HCT116 (cell line): ENCODE results near the gene IL20. TPM values are rescaled to one million over a fixed set of nuclear protein-coding genes. Genes with fewer than 3 reads are reported as not detected.

Source experiments
- ATAC-seq: fragments of 200-7000 bp; cut with Tn5 transposase; 2 replicates; pipeline ENCODE4 v1.9.1; 2020; ENCODE audit warnings: mild to moderate bottlenecking, moderate library complexity
- BruUV-seq: library from RNA; stranded (reverse); fragments of 400-500 nt; replicated peaks from 2 replicates; lab custom pipeline; 2021; lab: Mats Ljungman, UMichigan
- CTCF ChIA-PET: fragments of 300-600 bp; sonication (Branson Sonifier 250); formaldehyde crosslinking; loops from one replicate; lab custom pipeline; 2021; ENCODE audit warnings: antibody characterized with exemption; lab: Charles Lee
- POLR2A ChIA-PET: fragments of 300-600, 350-600 bp; sonication (Branson Sonifier 250); formaldehyde crosslinking; loops from one replicate; lab custom pipeline; 2021; ENCODE audit warnings: antibody characterized with exemption; lab: Charles Lee
- RAD21 ChIA-PET, 2 experiments: fragments of 300-600 bp; sonication (Branson Sonifier 250); formaldehyde crosslinking; loops; one replicate each; lab custom pipeline; 2023; ENCODE audit warnings: low total read pairs in 2 of 2; ENCODE audit not compliant: uncharacterized antibody in 2 of 2, unreplicated experiment in 2 of 2, low non-redundant PET in 1 of 2; lab: Charles Lee
- DNase-seq: peaks from one replicate; pipeline ENCODE4 v3.0.0-alpha.2; 2010; ENCODE audit warnings: low read depth, low spot score
- H2AFZ ChIP-seq: fragments of 200-600 bp; shearing (Covaris generic), sonication (generic); 2 replicates; pipeline ENCODE4 v1.6.1; 2017; ENCODE audit warnings: low read depth, mixed run types, mixed read lengths, antibody characterized with exemption, low read length; ENCODE audit not compliant: poor library complexity, severe bottlenecking
- H3K27ac ChIP-seq: 2 replicates; pipeline ENCODE4 v1.5.1; 2012; ENCODE audit warnings: low read depth, low read length
- H3K27me3 ChIP-seq: fragments of 200-600 bp; sonication (generic); 2 replicates; pipeline ENCODE4 v1.6.1; 2016; ENCODE audit warnings: mixed run types, low read length, mixed read lengths; ENCODE audit not compliant: insufficient read depth
- H3K36me3 ChIP-seq, 2 experiments: fragments of 200-500 bp in 1 of 2; fragments of 200-600 bp in 1 of 2; sonication (Bioruptor generic) in 1 of 2; sonication (generic) in 1 of 2; 2 replicates each; pipeline versions ENCODE4 v1.5.1 to v1.6.1; 2014 to 2016; ENCODE audit warnings: low read length in 2 of 2, inconsistent platforms in 1 of 2, mixed read lengths in 1 of 2, mixed run types in 1 of 2; ENCODE audit not compliant: insufficient read depth in 2 of 2, control insufficient read depth in 1 of 2
- H3K4me1 ChIP-seq, 2 experiments: fragments of 200-600 bp in 1 of 2; sonication (generic) in 1 of 2; 2 replicates each; pipeline versions ENCODE4 v1.5.1 to v1.6.1; 2012 to 2017; ENCODE audit warnings: low read length in 2 of 2, inconsistent platforms in 1 of 2, mild to moderate bottlenecking in 1 of 2, mixed read lengths in 1 of 2, mixed run types in 1 of 2, moderate library complexity in 1 of 2; ENCODE audit not compliant: insufficient read depth in 2 of 2, control insufficient read depth in 1 of 2
- H3K4me2 ChIP-seq: fragments of 200-600 bp; sonication (generic); 2 replicates; pipeline ENCODE4 v1.6.1; 2017; ENCODE audit warnings: mixed run types, low read length, mixed read lengths
- H3K4me3 ChIP-seq, 2 experiments: fragments of 200-600 bp in 1 of 2; sonication (generic) in 1 of 2; replicated peaks in 1 of 2; 2 replicates each; pipeline ENCODE4 v1.5.1; 2011 to 2016; ENCODE audit warnings: low read length in 2 of 2, control low read depth in 1 of 2, low read depth in 1 of 2, mild to moderate bottlenecking in 1 of 2, mixed read lengths in 1 of 2, mixed run types in 1 of 2
- H3K79me2 ChIP-seq: fragments of 200-600 bp; sonication (generic); 2 replicates; pipeline ENCODE4 v1.6.1; 2017; ENCODE audit warnings: mild to moderate bottlenecking, mixed run types, low read length, moderate library complexity, mixed read lengths; ENCODE audit not compliant: insufficient read depth
- H3K9ac ChIP-seq: fragments of 200-600 bp; sonication (generic); 2 replicates; pipeline ENCODE4 v1.6.1; 2016; ENCODE audit warnings: low read length, mixed read lengths
- H3K9me2 ChIP-seq: fragments of 200-600 bp; sonication (generic), shearing (Covaris generic); 2 replicates; pipeline ENCODE4 v1.6.1; 2017; ENCODE audit warnings: mixed run types, mild to moderate bottlenecking, moderate library complexity; ENCODE audit not compliant: insufficient read depth
- H3K9me3 ChIP-seq, 2 experiments: fragments of 200-500 bp in 1 of 2; fragments of 200-600 bp in 1 of 2; sonication (Bioruptor generic) in 1 of 2; sonication (generic) in 1 of 2; 2 replicates each; pipeline ENCODE4 v1.6.1; 2014 to 2017; ENCODE audit warnings: low read length in 2 of 2, mixed read lengths in 2 of 2, inconsistent platforms in 1 of 2, low read depth in 1 of 2, mild to moderate bottlenecking in 1 of 2, mixed run types in 1 of 2, moderate library complexity in 1 of 2; ENCODE audit not compliant: control insufficient read depth in 1 of 2, insufficient read depth in 1 of 2
- H4K20me1 ChIP-seq: fragments of 200-600 bp; sonication (generic), shearing (Covaris generic); 2 replicates; pipeline ENCODE4 v1.6.1; 2017; ENCODE audit warnings: mixed run types, mild to moderate bottlenecking, moderate library complexity; ENCODE audit not compliant: insufficient read depth
- CBX3 ChIP-seq: IDR thresholded peaks from 2 replicates; pipeline ENCODE4 v1.6.1; 2012; ENCODE audit warnings: low read depth
- CEBPB ChIP-seq: IDR thresholded peaks from 2 replicates; pipeline ENCODE4 v1.6.1; 2012; ENCODE audit warnings: low read depth
- FOSL1 ChIP-seq: IDR thresholded peaks from 2 replicates; pipeline ENCODE4 v1.6.1; 2012; ENCODE audit warnings: low read depth
- JUND ChIP-seq: IDR thresholded peaks from 2 replicates; pipeline ENCODE4 v1.6.1; 2012
- REST ChIP-seq: IDR thresholded peaks from 2 replicates; pipeline ENCODE4 v1.6.1; 2012; ENCODE audit warnings: low read depth
- intact Hi-C: fragments of 100-400 bp; cut with micrococcal nuclease; formaldehyde crosslinking; loops from 2 replicates; pipeline ENCODE4 v1.10.0; 2022
- total RNA-seq: library from RNA; stranded (reverse); gene quantifications from one replicate; pipeline ENCODE4 v1.2.1, GENCODE V29; 2021; ENCODE audit not compliant: unreplicated experiment
- TF ChIP-seq, protein P1 (sequence below), 3 experiments: fragments of 200-600 bp in 1 of 3; sonication (generic) in 1 of 3; IDR thresholded peaks in 2 of 3; conservative IDR thresholded peaks in 1 of 3; 2 replicates each; pipeline ENCODE4 v1.5.1; 2012 to 2017; ENCODE audit warnings: low read depth in 2 of 3, low read length in 2 of 3, antibody characterized with exemption in 1 of 3, borderline replicate concordance in 1 of 3, control low read depth in 1 of 3, mild to moderate bottlenecking in 1 of 3, mixed read lengths in 1 of 3, mixed run types in 1 of 3, moderate library complexity in 1 of 3; ENCODE audit not compliant: insufficient read depth in 1 of 3

Gene IL20
- total RNA-seq, 1 experiment from 2014 or later: not detected

- TF ChIP-seq CBX3: no peak
- no peak for TF ChIP-seq FOSL1
- no peak for TF ChIP-seq CEBPB
- TF ChIP-seq, all 23 proteins: peak for 0
- ATAC-seq: no peak
- H3K9me2 ChIP-seq: no peaks in the 10 kb centered on the region
- intact Hi-C loops: no loop called here
- H3K27me3 ChIP-seq: no peaks in the 10 kb centered on the region
- H3K9ac ChIP-seq: no peak within 1 kb of the TSS
- H3K4me3 ChIP-seq: 0 out of 4 replicates have a peak within 1 kb of the TSS, but pooled peaks of 1 of the 2 experiments have one; percentile 9
- no peaks in the 10 kb centered on the region for H4K20me1 ChIP-seq
- peaks cover 9 to 18% of the 10 kb centered on the region in 2 experiments for H3K4me1 ChIP-seq
- DNase-seq: no peak
- H3K79me2 ChIP-seq: no peaks in the 10 kb centered on the region
- peak within 1 kb of the TSS; percentile 56 for H2AFZ ChIP-seq
- H3K4me2 ChIP-seq: peak within 1 kb of the TSS; percentile 63
- no peaks in the 10 kb centered on the region for H3K36me3 ChIP-seq
- CTCF ChIA-PET: no interaction called here
- H3K9me3 ChIP-seq: no peaks in the 10 kb centered on the region
- POLR2A ChIA-PET: no interaction called here
- no peak within 1 kb of the TSS for H3K27ac ChIP-seq
- no TSS peak for BruUV-seq
- RAD21 ChIA-PET: no interaction called here
These were observed 31.8 kb downstream of the IL20 start, which contains the start of gene IL24 for GRCh38 chr1:206897175-206897574. Gene IL24 (plus strand): TSS chr1:206897443. CDS start chr1:206897833, 390 bp downstream.

- Histone ChIP-seq H3K4me1 (peaks cover 9 to 18% of the 10 kb centered on the region in 2 experiments), H3K9ac (no peak overlapping the region), H3K27me3 (no peaks in the 10 kb centered on the region), H3K9me3 (no peaks in the 10 kb centered on the region), H4K20me1 (no peaks in the 10 kb centered on the region), H2AFZ (peak overlapping the region; percentile 56), H3K4me2 (peak overlapping the region; percentile 63), H3K4me3 (0 out of 4 replicates have a peak overlapping the region, but pooled peaks of 1 of the 2 experiments have one; percentile 9), H3K36me3 (no peaks in the 10 kb centered on the region), H3K27ac (no peak overlapping the region), H3K79me2 (no peaks in the 10 kb centered on the region), H3K9me2 (no peaks in the 10 kb centered on the region)
- POLR2A ChIA-PET: no interaction called here
- BruUV-seq: no TSS peak
- peak; percentile 76 for ATAC-seq
- intact Hi-C loops: no loop called here
- TF ChIP-seq JUND: 0 out of 2 replicates have a peak, but pooled peaks have one; percentile 11
- peak; percentile 28; the same call in 1 of the 2 replicates for TF ChIP-seq FOSL1
- TF ChIP-seq, protein P1, sequence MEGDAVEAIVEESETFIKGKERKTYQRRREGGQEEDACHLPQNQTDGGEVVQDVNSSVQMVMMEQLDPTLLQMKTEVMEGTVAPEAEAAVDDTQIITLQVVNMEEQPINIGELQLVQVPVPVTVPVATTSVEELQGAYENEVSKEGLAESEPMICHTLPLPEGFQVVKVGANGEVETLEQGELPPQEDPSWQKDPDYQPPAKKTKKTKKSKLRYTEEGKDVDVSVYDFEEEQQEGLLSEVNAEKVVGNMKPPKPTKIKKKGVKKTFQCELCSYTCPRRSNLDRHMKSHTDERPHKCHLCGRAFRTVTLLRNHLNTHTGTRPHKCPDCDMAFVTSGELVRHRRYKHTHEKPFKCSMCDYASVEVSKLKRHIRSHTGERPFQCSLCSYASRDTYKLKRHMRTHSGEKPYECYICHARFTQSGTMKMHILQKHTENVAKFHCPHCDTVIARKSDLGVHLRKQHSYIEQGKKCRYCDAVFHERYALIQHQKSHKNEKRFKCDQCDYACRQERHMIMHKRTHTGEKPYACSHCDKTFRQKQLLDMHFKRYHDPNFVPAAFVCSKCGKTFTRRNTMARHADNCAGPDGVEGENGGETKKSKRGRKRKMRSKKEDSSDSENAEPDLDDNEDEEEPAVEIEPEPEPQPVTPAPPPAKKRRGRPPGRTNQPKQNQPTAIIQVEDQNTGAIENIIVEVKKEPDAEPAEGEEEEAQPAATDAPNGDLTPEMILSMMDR (IDR thresholded peaks at IDR 0.05 in 2 of 3, conservative IDR thresholded peaks at IDR 0.05 in 1 of 3; ENCODE audit: borderline replicate concordance in 1 of 3, insufficient read depth in 1 of 3, low read depth in 2 of 3, low read length in 2 of 3): no peak
- TF ChIP-seq REST: no peak
- no peak for DNase-seq
- RAD21 ChIA-PET: no interaction called here
- CTCF ChIA-PET: interaction anchor here (0.9 kb wide), 1 partner anchor 33 kb away, joined by 3 read pairs; the partner anchor contains the start of gene IL20
These were observed 32.9 kb downstream of the IL20 start for GRCh38 chr1:206898089-206898914.
